ENCODE results near the gene MACROH2A2.
"Not testable (repeated sequence)": the region's sequence is repeated elsewhere in the genome, so short reads cannot be mapped to it uniquely, and the experiment has no call there.

MACROH2A2 gene

DNA sequence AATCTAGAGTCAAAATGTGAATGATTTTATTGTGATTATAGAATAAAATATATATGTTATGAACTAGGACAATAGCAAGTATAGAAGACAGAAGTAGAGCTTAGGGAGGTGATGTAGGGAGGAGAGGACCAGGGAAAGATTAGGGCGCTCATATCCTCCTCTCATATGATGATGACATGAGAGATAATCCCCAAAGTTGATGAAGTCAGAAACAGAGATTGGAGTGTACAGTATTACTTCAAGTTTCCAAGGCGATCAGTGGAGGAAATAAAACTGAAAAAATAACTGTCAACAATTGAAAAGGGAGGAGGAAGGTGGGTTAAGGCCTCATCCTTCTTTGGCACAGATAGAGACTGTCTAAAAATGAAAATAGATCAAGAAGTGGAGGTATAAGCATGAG, 14.9 kb downstream of the MACROH2A2 start:
- DNase-seq (ENCODE audit: low spot score) = no peak

DNA sequence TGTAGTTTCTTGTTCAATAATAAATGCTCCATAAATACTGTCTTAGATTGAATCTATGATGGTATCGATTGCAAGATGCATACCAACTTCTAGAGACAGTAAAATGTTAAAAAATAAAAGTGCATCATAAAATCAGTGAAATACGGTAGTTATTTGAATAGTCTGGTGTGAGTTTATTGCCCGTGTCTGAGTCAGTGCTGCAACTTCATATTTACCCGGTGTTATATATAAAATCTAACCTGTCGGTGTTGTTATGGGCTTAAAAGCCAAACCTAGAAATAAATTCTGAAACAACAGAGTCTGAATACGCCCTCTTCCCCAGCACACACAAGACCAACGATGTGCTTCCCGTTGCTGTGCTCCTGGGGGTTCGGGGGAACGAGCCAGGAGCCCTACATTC, 16.3 kb downstream of the MACROH2A2 start:
- no peak for DNase-seq (ENCODE audit: low spot score)

DNA sequence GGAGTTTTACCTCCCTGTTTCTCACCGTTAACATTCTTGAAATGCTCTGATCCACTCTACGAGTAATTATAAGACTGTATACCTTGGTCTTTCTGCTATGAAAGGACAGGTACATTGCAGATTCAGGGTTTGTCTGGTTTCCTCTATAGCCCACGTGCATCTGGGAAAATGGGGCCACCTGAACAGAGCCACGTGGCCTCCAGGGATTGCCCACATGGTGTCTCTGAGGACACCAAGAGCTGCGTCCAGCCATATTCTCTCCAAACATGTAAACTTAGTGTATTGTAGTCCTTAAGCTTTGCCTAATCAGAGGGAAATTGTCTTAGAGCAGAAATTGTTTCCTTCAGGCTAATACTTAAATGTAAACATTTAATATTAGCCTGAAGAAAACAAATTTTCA, 16.7 kb downstream of the MACROH2A2 start:
- DNase-seq (ENCODE audit: low spot score) = no peak

DNA sequence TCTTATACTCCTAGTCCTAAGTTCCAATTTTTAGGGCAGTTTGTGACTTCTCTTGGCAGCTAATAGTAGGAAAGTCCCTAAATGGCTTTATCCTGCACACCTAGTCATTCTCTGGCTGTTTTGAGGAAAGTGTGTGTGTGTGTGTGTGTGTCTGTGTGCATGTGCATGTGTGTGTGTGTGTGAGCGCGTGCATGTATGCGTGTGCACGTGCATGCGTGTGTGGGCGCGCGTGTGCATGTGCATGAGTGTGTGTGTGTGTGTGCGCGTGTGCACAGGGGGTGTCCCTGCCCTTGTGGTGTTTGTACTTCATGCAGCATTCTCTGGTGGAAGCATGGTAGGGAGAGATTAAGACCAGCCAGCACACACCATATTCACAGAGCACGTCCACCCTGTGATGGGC, 18.2 kb downstream of the MACROH2A2 start:
- DNase-seq (ENCODE audit: low spot score) = no peak

DNA sequence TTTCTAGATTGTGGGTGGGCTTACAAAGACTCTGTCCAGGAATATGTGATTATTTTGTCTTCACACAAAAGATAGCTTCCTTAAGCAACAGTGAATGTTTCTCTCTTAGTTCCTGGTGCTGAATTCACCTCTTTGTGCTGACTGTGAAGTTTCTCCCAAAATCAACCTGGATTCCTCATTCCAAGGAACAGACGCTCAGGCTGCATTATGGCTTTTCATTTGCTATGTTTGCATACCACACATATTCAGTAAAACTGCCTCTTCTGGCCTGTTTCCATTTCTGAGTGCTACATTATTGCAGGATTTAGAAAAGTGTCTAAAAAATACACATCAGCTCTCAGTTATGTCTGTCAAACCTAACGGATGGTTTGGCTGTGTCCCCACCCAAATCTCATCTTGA, 21.5 kb downstream of the MACROH2A2 start:
- no peak for DNase-seq (ENCODE audit: low spot score)

DNA sequence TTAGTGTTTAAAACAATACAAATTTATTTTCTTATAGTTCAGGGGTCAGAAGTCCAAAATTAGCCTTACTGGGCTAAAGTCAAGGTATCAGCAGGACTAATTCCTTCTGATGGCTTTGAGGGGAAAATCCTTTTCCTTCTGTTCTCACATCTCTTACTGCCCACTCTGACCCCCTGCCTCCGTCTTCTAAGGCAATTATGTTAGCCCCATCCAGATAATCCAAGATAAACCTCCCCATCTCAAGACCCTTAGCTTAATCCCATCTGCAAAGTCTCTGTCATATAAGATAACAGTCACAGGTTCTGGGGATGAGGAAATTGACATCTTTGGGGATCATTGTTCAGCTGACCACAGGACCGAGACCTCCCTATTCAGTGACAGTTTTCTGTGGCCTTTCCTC, 22.3 kb downstream of the MACROH2A2 start:
- no peak for DNase-seq (ENCODE audit: low spot score)

DNA sequence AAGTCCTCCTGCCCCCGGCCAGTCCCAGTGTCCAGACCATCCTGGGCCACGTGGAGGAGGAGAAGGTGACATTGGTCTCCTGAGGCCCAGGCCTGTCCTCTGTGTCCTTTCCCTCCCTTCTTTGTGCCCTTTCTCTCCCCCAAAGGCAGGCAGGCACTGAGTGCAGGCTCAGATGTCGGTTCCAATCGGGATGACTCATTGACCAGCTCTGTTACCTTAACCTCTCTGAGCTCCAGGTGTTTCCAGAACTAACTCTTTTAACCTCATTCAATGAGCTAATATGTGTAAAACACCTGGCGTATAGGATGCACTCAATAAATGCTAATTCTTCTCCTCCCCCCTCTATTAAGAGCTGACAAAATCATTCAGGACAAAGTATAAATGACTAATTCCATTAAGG, 25.7 kb downstream of the MACROH2A2 start:
- DNase-seq (ENCODE audit: low spot score) = no peak

DNA sequence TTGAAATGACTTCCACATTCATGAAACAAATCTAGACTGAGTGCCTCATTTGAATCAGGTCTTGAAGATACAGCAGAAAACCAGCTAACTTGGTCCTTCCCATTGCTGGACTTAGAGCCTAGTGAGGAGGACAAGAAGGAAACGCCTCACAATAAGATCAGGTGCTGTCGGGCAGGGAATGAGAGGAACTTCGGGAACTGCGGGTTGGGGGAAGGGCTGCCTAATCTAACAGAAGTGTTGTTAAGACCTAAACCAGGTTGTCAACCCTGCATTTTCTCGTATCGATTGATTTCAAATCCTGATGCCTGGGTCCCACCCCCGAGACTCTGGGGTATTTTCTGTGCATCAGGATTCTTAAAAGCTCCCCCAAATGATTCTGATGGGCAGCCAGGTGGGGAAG, 26.3 kb downstream of the MACROH2A2 start:
- no peak for DNase-seq (ENCODE audit: low spot score)

DNA sequence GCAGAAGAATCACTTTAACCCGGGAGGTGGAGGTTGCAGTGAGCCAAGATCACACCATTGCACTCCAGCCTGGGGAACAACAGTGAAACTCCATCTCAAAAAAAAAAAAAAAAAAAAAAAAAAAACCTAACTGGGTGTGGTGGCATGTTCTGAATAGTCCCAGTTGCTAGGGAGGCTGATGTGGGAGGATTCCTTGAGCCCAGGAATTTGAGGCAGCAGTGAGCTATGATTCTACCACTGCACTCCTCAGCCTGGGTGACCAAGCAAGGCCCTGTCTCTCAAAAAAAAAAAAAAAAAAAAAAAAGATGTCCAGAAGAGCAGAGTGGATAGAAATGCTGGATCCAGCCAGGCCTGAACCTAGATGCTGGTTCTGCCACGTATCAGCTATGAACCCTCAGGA, 28.1 kb downstream of the MACROH2A2 start:
- DNase-seq (ENCODE audit: low spot score) = not testable (repeated sequence)

DNA sequence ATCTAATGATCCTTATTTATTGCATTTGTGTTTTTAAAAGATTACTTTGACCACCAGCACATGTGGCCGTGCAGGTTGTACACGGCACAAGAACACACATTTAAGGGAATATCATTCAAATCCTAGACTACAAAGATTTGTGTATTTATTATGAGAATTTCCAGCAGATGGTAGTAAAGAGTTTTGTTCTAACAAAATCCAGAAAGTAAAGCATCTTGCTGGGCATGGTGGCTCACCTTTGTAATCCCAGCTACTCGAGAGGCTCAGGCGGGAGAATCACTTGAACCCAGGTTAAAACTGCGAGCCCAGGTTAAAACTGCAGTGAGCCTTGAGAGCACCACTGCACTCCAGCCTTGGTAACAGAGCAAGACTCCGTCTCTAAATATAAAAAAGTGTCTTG, 31.5 kb downstream of the MACROH2A2 start:
- no peak for DNase-seq (ENCODE audit: low spot score)

DNA sequence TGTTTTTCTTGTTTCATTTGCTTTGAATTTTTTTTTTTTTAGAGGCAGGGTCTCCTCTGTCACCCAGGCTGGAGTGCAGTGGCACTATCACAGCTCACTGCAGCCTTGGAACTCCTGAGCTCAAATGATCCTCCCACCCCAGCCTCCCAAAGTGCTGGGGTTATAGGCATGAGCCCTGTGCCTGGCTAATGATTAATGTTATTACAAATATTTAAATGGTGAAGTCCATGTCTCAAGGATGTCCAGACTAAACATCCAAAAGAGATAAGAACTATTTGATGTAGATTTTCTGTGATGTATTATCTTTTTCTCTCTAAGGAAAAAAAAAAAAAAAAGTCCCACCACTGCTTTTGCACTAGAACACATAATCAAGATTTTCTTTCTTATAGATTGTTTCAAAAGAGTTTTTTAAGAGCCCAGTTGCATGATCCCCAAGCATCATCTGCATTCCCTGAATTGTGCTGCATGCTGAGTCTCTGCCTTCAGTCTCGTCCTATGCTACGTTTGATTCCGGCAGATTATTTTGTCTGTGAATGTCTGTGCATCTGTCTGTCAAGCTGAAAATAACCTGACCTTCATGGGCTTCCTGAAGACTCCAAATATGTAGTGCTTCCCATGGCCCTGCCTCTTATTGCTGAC, 33.4 kb downstream of the MACROH2A2 start:
- no peak for DNase-seq (ENCODE audit: low spot score)

DNA sequence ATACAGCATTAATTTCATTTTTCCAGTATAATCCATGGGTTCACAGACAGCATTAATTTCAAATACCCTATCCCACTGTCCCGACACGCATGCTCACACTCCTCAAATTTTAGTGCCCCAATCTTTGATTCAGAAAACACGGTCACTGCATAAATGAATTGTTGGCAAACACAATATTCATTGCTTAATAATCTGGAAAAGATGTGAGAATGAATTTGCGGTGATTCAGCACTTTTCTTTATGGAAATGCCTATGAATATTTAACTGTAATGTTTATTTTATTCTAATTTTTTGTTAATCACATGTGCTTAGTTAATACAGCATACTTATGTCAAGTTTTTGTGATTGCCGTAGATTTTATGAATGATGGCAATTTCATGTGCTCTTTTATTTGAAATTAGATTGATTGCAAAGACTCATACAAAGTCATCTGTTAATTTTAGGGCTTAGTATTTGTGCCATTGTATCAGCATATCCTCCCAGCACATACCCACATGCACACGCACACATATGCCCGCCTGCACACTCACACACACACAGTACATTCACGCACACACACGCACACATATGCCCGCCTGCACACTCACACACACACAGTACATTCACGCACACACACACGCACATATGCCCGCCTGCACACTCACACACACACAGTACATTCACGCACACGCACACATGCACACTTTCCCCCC, 35.1 kb downstream of the MACROH2A2 start:
- no peak for DNase-seq (ENCODE audit: low spot score)

DNA sequence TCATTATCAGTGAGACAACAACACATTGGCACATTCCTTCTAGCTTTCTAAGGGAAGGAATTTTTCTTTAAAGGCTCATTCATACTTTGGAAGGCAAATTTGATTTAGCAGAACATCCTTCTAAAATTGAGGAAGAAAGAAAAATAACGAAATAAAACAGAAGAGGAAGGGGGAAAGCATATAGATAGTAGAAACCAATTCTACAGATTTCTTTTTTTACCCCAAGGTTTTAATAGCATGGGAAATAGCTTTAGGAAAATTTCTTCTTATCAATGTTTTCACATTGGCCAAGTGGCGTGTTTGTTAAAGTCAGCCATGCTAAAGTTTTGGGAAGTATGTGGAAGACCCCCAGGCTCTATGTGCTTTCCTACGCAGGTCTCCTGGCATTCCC, 35.7 kb downstream of the MACROH2A2 start:
- DNase-seq (ENCODE audit: low spot score) = no peak

DNA sequence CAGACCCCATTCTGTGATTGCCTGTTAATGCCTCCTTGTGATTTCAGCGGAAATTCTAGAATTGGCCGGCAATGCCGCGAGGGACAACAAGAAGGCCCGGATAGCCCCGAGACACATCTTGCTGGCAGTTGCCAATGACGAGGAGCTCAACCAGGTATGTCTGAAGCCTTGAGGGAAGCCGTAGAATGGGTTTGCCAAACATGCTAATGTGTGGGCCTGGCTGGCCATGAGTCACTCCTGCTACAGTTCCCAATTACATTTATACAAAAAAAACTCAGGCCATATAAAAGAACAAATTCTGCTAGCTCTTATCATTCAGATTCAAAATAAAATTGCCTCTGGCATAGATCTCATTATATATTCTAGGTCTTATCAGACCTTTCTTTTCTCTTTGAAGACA, 37.4 kb downstream of the MACROH2A2 start:
- DNase-seq (ENCODE audit: low spot score) = no peak

DNA sequence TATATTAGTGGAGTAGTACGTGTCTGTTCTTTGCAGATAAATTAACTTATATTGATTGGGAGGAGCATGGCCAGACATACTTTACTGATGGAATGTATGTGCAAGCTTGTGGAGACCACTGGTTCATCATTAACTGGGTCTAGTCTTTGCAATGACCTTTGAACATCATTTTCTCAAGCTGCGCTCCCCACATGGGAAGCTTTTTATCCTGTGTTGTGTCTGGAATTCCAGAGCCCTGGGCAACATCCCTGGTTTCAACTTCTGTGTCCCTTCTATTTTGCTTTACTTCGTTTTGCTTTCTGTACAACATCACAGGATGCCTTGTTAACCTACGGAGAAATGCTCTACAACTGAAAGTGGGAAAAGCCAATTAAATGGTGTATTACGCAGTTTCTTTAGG, 38.3 kb downstream of the MACROH2A2 start:
- DNase-seq (ENCODE audit: low spot score) = no peak

DNA sequence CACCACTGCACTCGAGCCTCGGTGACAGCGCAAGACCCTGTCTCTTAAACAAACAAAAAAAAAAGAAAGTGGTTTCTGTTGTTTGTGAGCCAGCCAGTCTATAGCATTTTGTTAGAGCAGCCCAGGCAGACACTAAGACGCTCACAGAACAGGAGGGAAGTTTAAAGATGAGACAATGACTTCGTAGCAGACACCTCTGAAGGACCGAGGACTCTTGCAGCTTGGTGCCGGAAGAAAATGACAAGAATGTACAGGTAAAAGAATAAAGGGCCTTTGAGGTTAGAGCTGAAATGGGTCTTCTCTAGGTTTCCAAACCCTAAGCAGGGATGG, 39.7 kb downstream of the MACROH2A2 start:
- DNase-seq (ENCODE audit: low spot score) = no peak

DNA sequence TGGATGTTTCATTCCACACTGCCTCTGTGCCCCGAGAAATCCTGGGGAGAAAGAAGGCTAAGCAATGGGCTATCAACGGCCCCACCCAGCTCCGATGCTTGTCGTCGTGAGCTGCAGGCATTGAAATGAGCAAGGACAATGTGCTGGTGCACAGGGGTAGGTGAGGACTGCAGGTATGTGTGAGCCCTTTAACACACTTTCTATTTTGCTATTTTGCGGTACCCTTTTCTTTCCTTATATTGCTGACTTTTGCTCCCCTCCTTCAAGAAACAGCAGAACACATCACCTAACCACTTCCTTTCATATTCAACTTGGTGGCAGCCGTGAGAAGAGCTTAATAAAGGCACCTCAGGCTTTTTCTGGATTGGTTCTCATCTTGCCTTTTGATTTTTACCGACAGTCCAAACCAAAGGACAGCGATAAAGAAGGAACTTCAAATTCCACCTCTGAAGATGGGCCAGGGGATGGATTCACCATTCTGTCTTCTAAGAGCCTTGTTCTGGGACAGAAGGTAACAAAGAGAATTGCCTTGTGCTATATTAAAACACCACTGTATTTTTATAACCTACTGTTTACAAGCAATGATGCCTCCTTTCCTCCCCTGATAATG, 40.8 kb downstream of the MACROH2A2 start:
- DNase-seq (ENCODE audit: low spot score) = no peak

DNA sequence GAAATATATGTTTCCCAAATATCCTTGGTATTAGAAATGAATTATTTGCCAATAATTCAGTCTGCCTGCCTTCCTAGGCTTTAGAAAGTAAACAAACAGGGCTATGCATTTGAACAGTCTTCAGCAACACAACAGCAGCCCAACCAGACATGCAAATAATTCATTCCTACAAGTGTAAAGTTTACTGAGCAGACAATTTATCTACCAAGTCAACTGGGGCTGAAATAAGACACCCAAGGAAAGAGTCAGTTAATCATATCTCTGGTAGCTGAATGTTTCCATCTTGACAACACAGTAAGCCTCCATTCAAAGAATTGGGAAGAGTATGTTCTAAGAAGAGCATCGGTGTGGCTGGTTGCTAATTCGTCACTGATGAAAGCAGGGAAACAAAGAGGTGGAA, 41.6 kb downstream of the MACROH2A2 start:
- no peak for DNase-seq (ENCODE audit: low spot score)

DNA sequence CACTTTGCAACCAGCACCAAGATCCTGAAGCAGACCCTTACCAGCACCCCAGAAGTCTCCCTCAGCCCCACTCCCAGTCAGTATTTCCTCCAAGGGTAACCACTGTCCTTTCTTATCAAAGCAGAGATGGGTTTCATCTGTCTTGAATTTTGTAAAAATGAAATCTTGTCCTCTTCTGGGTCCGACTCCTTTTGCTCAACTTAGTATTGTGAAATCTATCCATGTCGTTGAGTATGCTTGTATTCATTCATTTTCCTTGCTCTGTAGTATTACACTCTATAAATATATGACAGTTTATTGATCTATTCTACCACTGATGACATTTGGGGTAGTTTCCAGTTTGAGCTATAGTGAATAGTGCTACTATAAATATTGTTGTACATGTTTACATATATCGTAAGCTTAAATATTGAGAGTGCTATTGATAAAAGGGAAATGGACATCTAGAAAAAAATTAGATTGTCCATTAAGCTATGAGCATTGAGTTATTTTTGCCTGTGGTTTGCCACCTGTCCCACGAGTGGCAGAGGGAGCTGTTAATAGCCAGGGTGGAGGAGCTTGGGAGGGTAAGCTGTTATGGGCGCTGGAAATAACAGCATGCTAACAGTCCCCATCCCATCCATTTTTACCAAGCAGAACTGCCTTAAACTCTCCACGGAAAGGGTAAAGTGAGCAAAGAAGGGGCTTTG, 43.5 kb downstream of the MACROH2A2 start:
- DNase-seq (ENCODE audit: low spot score) = no peak

DNA sequence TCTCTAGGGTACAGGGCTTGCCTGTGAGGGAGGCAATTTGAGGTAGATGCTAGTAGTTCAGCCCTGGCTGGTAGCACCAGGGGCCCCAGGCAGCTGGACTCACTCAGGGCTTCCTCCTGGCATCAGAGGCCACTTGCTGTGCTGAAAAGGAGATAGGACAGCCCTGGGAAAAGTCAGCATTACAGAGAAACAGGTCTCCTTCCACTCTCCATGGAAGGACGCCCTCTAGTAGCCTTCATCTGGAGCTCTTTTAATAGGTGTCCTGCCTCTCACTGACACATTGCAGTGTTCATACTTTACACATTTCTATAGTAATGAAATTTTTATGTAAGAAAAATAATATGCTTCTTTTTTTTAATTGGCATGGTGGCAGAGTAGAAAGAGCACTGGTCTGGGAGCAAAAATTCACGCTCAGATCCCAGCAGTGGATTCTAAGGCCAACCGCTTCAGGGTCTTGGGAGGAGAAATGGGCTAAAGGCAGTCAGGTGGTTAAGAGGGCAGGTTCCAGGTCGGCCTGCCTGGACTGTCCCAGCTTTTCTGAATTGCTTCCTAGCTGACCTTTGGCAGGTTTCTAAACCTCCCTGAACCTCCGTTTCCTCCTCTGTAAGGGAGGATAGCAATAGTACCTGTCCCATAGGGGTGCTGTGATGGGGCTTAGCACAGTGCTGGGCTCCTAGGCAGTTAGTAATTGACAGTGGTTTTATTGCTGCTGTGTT, 44.2 kb downstream of the MACROH2A2 start:
- no peak for DNase-seq (ENCODE audit: low spot score)

DNA sequence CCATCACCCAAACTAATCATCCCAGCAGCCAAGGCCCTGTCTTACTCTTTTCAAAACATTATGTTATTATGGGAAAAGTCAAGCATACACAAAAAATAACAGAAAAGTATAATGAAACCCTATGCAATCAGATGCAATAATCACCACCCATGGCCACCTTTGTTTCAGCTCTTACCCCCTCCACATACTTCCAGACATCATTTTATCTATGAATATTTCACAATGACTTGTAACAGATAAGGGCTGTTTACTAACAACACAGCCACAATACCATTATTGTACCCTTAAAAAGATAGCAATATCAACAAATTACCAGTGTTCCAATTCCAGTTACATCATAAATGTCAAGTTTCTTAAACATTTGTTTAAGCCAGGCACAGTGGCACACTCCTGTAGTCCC, 44.8 kb downstream of the MACROH2A2 start:
- no peak for DNase-seq (ENCODE audit: low spot score)

DNA sequence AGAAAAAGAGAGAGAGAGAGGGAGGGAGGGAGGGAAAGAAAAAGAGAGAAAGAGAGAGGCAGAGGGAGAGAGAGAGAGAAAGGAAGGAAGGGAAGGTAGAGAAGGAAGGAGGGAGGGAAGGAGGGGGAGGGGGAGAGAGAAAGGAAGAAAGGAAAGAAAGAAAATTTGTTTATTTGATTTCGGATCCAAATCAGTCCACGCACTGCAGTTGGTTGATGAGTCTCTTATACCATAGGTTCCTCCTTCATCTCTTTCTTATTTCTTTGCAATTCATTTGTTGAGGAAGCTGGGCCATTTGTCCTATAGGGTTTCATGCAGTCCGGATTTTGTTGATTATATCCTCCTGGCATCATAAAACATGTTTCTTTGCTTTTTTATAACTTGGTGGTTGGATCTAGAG, 45.6 kb downstream of the MACROH2A2 start:
- DNase-seq (ENCODE audit: low spot score) = no peak

Data from AG08395 (cell line).